ENCODE data around the gene RNASEH2C. TPM values are rescaled to one million over a fixed set of nuclear protein-coding genes. Genes with fewer than 3 reads are reported as not detected.
"Not testable (repeated sequence)": the region's sequence is repeated elsewhere in the genome, so short reads cannot be mapped to it uniquely, and the experiment has no call there.

Gene RNASEH2C
- total RNA-seq, 1 experiment from 2014 or later, result 57.7 TPM

GRCh38 chr11:65764434-65764833 lies 43.8 kb upstream of the RNASEH2C start:
- Histone ChIP-seq H3K9ac (ENCODE audit: extremely low read depth, insufficient read length, low read length) (no peak overlapping the region), H2BK20ac (ENCODE audit: low read depth, low read length, poor library complexity, severe bottlenecking) (no peak overlapping the region), H3K23me2 (ENCODE audit: insufficient read length, low read depth, low read length, poor library complexity, severe bottlenecking) (no peaks in the 10 kb centered on the region), H2BK15ac (ENCODE audit: low read depth, low read length) (no peak overlapping the region), H3K27me3 (ENCODE audit: insufficient read depth, low read length) (no peaks in the 10 kb centered on the region), H3K9me3 (ENCODE audit: control insufficient read depth, low read depth, low read length) (no peaks in the 10 kb centered on the region), H2AK5ac (ENCODE audit: insufficient read length, low read length) (no peak overlapping the region), H3K4me2 (ENCODE audit: insufficient read depth, insufficient read length, low read length) (no peak overlapping the region), H3K14ac (ENCODE audit: insufficient read depth, low read length) (no peak overlapping the region), H4K91ac (ENCODE audit: insufficient read length, low read depth, low read length) (no peak overlapping the region), H3K4ac (ENCODE audit: low read depth, low read length) (no peak overlapping the region), H2AFZ (ENCODE audit: low read length) (no peak overlapping the region), H3T11ph (ENCODE audit: low read length) (no peak overlapping the region), H4K20me1 (ENCODE audit: control insufficient read depth, insufficient read depth, insufficient read length) (no peaks in the 10 kb centered on the region), H3K4me1 (ENCODE audit: insufficient read depth, low read length) (no peaks in the 10 kb centered on the region), H3K79me1 (ENCODE audit: insufficient read depth, low read depth, low read length, poor library complexity, severe bottlenecking) (no peaks in the 10 kb centered on the region), H4K8ac (replicated peaks; ENCODE audit: insufficient read length, low read depth, low read length) (no peak overlapping the region), H3K79me2 (ENCODE audit: insufficient read depth, low read length) (no peaks in the 10 kb centered on the region), H2BK120ac (ENCODE audit: low read depth, low read length, poor library complexity, severe bottlenecking) (no peak overlapping the region), H3K18ac (ENCODE audit: insufficient read length, low read depth, low read length) (no peak overlapping the region), H4K5ac (ENCODE audit: insufficient read length, low read depth, low read length) (no peak overlapping the region), H3K56ac (ENCODE audit: insufficient read length, low read depth, low read length) (no peak overlapping the region), H2BK5ac (ENCODE audit: insufficient read length, low read length) (no peak overlapping the region), H3K23ac (ENCODE audit: insufficient read length, low read depth, low read length) (no peak overlapping the region), H2BK12ac (ENCODE audit: insufficient read length, low read depth, low read length) (no peak overlapping the region), H3K27ac (ENCODE audit: insufficient read length, low read depth, low read length) (no peak overlapping the region)
- H3K36me3 Mint-ChIP-seq (ENCODE audit: insufficient read depth in 1 of 3, low read depth in 3 of 3), result no peaks in the 10 kb centered on the region; a peak in 1 of 7 replicates
- peaks cover 7 to 23% of the 10 kb centered on the region in 2 experiments for H3K9me3 Mint-ChIP-seq
- no peak for DNase-seq
- H3K4me1 Mint-ChIP-seq, result no peaks in the 10 kb centered on the region
- TF ChIP-seq CTCF (conservative IDR thresholded peaks at IDR 0.05), result no peak
- WGBS (ENCODE audit: extremely low coverage, insufficient read length, low lambda C conversion rate), result no CpG with 5 or more reads among the region's 5 CpGs
- no peak overlapping the region for H3K4me3 Mint-ChIP-seq
- peaks cover 19% of the 10 kb centered on the region for H3K27me3 Mint-ChIP-seq (ENCODE audit: low read depth)
- H3K27ac Mint-ChIP-seq, result no peak overlapping the region

GRCh38 chr11:65762816-65763215 lies 42.2 kb upstream of the RNASEH2C start:
- not testable (repeated sequence) for H2AK5ac ChIP-seq (ENCODE audit: insufficient read length, low read length); H3T11ph ChIP-seq (ENCODE audit: low read length); H3K36me3 Mint-ChIP-seq (ENCODE audit: insufficient read depth in 1 of 3, low read depth in 3 of 3); H3K27ac ChIP-seq (ENCODE audit: insufficient read length, low read depth, low read length); H2BK120ac ChIP-seq (ENCODE audit: low read depth, low read length, poor library complexity, severe bottlenecking); H4K20me1 ChIP-seq (ENCODE audit: control insufficient read depth, insufficient read depth, insufficient read length); H2BK12ac ChIP-seq (ENCODE audit: insufficient read length, low read depth, low read length); H3K4me1 Mint-ChIP-seq; H3K23me2 ChIP-seq (ENCODE audit: insufficient read length, low read depth, low read length, poor library complexity, severe bottlenecking); H3K14ac ChIP-seq (ENCODE audit: insufficient read depth, low read length); H3K9me3 ChIP-seq (ENCODE audit: control insufficient read depth, low read depth, low read length); H2BK15ac ChIP-seq (ENCODE audit: low read depth, low read length); H3K79me1 ChIP-seq (ENCODE audit: insufficient read depth, low read depth, low read length, poor library complexity, severe bottlenecking); DNase-seq; H2BK5ac ChIP-seq (ENCODE audit: insufficient read length, low read length); H3K4me2 ChIP-seq (ENCODE audit: insufficient read depth, insufficient read length, low read length); H3K56ac ChIP-seq (ENCODE audit: insufficient read length, low read depth, low read length); H2AFZ ChIP-seq (ENCODE audit: low read length); H3K79me2 ChIP-seq (ENCODE audit: insufficient read depth, low read length); H3K4me1 ChIP-seq (ENCODE audit: insufficient read depth, low read length); H3K4ac ChIP-seq (ENCODE audit: low read depth, low read length); H4K8ac ChIP-seq (replicated peaks; ENCODE audit: insufficient read length, low read depth, low read length); H4K91ac ChIP-seq (ENCODE audit: insufficient read length, low read depth, low read length); H2BK20ac ChIP-seq (ENCODE audit: low read depth, low read length, poor library complexity, severe bottlenecking); H4K5ac ChIP-seq (ENCODE audit: insufficient read length, low read depth, low read length); H3K9ac ChIP-seq (ENCODE audit: extremely low read depth, insufficient read length, low read length); H3K27ac Mint-ChIP-seq; H3K4me3 Mint-ChIP-seq; H3K27me3 ChIP-seq (ENCODE audit: insufficient read depth, low read length); H3K23ac ChIP-seq (ENCODE audit: insufficient read length, low read depth, low read length); H3K18ac ChIP-seq (ENCODE audit: insufficient read length, low read depth, low read length)
- Mint-ChIP-seq H3K27me3 (ENCODE audit: low read depth) (peaks cover 19% of the 10 kb centered on the region), H3K9me3 (peaks cover 13 to 24% of the 10 kb centered on the region in 2 experiments)
- WGBS (ENCODE audit: extremely low coverage, insufficient read length, low lambda C conversion rate), result no CpG with 5 or more reads among the region's 29 CpGs
